ENCODE results near the gene SLC35F6.
A peak's percentile ranks its signal among the peaks of the same experiment; 100 is the strongest.
"Not testable (repeated sequence)": the region's sequence is repeated elsewhere in the genome, so short reads cannot be mapped to it uniquely, and the experiment has no call there.

SLC35F6 gene

DNA sequence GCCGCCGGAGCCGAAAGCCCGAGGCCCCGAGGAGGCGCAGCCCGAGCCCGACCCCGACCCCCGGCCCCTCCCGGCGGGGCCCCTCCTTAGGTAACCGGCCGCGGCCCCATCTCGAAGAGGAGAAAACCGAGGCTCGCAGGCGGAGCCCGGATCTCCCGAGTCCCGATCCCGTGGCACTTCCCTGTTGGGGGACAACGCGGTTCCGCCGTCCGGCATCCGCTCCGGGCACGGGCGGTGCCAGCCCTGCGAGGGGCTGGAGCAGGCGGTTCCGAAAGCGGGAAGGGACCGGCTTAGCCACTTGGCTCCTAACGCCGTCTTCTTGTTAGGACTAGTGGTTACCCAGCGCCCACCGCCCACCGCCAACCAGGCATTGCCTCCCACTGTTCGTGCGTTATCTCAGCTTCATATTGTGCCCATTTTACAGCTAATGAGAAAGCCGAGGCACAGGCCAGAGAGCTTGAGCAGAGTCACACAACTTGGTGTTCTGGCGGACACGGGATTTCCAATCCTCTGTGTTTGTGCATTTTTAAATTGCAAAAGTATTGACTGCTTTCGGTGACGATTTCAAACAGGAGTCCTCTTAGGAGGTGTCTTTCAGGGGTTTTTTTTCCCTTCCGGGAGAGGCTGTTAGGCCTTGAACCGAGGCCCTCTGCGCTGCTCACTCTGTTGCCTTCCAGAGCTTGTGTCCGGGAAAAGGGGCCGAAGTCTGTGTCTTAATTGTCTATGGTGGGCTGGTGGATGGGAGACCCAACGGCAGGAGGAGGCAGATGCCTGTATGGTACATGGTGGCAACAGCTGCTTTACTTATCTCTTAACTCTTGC lies 22.3 kb downstream of the SLC35F6 start:
- peak; percentile 64 for DNase-seq

DNA sequence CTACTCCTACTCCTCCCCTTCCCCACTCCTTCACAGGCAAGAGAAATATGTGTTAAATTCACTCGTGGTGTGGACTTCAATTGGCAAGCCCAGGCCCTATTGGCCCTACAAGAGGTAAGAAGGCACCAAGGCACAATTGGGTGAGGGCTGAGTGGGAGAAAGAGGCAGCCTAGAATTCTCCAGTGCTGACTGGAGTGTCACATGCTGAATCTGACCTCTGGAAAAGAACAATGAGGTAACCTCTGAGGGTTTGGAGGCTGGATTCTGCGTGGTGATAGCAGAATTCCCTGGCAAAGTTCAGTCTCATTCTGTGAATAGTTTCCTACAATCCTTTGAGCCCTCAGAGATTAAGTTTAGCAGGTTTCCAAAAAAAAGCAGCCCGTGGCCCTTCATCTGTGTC lies 28.6 kb downstream of the SLC35F6 start:
- DNase-seq, result no peak

DNA sequence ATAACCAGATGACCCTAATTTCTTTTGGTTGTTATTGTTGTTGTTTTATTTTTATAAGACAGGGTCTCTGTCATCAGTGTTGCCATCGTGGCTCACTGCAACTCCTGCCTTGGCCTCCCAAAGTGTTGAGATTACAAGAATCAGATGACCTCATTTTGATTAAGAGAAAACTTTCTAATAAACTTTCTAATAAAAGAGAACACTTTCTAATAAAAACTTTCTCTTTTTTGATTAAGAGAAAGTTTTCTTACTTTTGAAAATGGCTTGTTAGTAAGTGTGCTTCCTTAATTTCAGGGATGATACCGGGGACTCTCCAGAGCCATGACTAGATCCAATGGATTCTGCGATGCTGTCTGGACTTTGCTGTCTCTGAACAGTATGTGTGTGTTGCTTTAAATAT lies 29.4 kb downstream of the SLC35F6 start:
- DNase-seq, result no peak

DNA sequence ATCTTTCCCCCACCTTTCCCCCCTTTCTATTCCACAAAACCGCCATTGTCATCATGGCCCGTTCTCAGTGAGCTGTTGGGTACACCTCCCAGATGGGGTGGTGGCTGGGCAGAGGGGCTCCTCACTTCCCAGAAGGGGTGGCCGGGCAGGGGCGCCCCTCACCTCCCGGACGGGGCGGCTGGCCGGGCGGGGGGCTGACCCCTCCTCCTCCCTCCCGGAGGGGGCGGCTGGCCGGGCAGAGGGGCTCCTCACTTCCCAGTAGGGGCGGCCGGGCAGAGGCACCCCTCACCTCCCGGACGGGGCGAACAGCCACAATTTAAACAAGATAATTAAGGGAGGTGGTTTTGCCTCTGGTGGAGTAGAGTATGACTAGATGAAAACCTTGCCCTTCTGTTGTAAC lies 31.1 kb downstream of the SLC35F6 start:
- DNase-seq, result not testable (repeated sequence)

DNA sequence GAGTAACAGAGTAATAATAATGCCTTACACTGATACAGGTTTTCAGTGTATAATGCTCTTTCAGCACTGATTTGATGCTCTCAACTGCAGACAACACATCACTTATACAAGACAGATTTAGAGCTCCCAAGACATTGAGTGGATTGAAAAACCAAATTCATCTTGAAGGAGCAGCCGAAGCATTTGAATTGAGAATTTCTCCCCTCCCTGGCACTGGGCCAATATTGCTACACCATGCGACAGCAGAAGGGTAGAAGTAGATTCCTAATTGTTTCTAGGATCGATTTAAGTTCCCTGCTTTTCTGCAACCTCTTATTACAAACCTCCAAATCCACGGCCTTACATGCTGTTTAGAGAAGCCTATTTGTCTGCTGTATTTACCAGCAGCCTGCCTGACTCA lies 37.2 kb downstream of the SLC35F6 start:
- DNase-seq, result no peak

DNA sequence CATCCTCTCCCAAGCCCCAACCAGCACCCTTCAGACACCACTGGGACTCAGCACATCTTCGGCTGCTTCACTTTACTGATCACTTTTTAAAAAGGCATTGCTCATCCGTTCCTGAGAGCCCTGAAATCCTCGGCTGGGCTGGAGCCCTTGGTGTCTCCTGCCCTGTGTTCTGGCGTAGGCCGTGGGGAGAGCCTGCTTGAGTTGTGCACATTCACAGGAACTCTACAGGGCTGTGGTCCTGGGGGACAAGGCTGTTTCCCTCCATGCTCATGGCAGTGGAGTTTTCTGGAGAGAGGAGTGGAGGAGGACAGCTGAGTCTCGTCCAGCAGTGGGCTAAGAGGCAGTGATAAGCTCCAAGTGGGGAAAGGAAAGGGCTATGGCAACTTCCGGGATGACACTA lies 37.7 kb downstream of the SLC35F6 start:
- no peak for DNase-seq

DNA sequence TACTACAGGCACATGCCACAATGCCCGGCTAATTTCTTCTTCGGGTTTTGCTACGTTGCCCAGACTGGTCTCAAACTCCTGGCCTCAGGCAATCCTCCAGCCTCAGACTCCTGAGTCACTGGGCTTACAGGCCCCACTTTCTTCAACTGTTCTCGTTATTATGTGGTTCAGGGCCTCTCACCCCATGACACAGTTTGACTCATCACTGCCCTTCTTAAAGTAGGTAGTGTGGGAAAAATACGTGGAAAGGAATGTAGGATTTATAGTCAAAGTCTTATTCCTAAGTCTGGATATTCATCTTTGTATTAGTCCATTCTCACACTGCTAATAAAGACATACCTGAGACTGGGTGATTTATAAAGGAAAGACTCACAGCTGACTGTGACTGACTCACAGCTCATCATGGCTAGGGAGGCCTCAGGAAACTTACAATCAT lies 41.2 kb downstream of the SLC35F6 start:
- no peak for DNase-seq

DNA sequence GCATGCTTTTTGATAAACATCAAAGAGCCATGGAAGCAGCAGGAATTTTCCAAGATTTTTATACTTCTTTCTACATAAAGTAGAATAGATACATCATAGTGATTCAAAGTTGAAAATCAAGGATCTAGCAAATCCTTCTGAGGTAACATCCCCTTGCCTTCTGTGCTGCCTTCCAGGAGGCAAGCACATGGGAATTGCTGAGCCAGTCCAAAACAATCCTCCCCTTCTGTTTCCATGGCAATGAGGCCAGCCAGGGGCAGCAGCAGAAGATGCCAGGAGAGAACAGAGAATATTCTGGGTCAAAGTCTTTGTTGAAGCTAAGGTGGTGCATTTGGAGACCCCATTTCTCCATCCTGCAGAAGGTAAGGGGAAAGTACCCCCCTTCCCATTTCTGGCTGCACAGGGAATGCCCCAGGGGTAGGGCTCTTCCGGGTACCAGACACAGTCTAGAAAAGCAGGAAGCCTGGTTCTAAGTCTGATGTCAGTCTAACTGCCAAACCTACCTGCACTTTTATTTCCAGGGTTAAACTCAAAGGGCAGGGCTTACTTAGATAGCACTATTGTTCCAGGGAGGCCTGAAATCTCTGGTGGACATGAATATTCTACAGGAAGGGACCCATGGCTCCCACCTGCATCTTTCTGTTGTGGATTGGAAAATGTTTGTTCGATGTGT lies 43.8 kb downstream of the SLC35F6 start:
- peak; percentile 47 for DNase-seq

DNA sequence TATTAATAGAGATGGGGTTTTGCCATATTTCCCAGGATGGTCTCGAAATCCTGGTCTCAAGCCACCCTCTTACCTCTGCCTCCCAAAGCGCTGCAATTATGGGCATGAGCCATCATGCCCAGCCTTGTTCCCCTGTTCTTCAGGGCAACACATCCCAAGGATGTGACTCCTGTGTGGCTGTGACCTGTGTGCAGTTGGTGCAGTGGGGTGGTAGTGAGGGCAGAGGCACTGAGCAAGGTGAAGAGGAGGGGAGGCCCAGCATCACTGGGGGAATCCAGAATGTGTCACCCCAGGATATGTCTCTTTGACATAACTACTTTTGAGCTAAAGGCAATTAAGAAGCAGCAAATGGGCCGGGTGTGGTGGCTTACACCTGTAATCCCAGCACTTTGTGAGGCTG lies 45.1 kb downstream of the SLC35F6 start:
- no peak for DNase-seq

DNA sequence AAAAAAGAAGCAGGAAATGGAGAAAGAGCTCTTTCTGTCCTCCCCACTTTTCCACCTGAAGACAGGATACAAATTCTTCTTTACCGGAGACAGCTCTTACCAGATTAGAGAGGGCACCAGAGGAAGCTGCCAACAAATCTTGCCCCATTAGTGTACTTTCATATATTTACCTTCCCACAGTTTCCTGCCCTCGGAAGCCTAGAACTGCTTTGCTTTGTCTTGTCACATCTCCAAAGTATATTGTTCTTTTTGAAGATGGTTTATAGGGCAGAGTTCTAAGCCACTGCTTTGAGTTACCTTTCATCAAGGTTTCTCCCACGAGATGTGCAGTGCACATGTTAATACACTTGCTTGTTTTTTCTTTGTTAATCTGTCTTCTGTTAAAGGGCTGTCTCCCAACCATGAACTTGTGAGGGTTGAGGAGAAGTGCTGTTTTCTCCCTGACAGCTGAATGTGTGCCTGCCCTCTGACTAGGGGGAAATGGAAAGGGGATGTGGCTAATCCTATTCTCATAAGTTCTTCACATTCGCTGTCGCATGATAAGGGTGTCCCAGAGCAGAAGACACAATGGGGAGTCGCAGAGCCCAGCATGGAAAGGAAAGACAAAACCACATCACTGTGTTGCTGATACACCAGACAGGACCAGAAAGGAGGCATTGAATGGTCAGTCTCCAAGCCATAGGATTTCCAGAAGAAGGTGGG lies 45.9 kb downstream of the SLC35F6 start:
- DNase-seq, result no peak

DNA sequence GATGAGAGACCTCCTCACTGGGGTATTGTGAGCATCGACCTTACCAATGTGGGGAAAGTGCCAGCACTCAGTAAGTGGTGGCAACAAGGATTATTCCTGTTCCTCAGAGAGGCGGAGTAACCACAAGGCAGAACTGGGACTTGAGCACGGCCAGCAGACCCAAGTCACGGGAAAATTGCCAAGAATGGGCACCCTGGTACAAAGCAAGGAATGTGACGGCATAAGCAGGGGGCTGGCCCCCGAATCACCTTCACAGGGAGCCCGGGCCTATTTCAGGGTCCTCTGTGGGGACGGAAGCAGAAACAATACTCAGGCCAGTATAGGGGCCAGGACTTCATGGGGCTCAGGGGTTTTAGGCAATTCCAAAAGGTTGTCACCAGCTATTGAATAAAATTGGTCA lies 47.2 kb downstream of the SLC35F6 start:
- DNase-seq, result no peak

DNA sequence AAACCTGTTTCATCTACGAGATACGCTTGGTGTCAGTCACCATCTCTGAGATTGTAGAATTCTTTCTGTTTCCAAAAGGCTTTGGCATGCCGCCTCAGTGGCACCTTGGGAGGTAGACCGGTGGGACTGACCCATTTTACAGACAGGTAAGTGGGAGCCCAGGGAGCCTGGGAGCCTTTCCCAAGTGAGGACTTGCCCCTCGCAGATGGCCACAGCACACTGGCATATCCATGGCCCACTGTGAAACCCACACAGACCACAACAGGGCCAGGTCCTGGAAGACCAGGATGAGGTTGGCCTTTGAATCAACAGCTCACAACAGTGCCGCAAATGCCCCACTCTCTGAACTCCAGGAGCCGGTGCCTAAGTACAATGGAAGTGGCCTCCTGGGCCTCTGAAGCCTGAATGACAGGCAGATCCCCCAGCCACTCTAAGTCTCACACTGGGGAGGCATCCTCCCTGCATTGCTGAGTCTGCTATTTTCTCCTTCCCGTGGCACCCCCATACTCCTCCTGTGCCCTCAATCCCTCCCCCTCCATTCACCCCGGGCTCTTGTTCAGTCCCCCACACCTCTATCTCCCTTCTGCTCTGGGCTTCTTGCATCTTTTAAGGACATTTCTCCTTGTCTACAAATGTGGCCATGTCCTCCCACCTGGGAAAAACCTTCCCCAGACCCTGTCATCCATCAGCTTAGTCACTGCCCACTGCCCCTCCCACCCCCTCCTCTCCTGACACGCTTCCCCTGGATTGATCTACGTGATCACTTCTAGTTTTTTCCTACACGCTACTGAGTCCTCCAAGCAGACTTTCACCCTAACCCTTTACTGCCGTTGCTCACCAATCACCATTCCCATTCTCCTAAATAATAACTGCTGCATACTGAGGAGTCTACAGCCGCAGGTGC lies 48.0 kb downstream of the SLC35F6 start:
- no peak for DNase-seq

DNA sequence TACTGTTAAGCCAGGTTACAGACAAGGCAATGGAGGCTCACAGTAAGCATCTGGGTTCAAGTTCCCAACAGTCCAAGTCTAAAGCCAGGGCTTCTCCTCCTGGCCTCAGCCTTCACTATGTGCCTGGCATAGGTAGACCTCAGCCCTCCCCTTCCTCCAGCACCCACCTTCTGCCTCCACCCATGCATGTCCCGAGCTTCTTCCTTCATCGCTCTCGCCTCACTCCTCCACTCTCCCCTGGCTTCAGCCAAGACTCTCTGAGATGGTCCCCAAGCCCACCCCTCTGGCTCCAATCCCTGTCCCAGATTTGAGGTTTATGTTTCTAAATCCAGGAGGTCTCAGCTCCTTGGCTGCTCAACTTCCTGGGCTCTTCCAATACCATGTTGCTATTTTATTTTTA lies 48.6 kb downstream of the SLC35F6 start:
- no peak for DNase-seq

DNA sequence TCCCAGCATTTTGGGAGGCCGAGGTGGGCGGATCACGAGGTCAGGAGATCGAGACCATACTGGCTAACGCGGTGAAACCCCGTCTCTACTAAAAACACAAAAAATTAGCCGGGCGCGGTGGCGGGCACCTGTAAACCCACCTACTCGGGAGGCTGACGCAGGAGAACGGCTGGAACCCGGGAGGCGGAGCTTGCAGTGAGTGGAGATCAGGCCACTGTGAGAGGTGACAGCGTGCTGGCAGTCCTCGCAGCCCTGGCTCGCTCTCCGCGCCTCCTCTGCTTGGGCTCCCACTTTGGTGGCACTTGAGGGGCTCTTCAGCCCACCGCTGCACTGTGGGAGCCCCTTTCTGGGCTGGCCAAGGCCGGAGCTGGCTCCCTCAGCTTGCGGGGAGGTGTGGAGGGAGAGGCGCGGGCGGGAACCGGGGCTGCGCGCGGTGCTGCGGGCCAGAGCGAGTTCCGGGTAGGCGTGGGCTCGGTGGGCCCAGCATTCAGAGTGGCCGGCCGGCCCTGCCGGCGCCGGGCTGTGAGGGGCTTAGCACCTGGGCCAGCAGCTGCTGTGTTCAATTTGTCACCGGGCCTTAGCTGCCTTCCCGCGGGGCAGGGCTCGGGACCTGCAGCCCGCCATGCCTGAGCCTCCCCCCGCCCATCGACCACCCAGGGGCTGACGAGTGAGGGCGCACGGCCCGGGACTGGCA lies 50.1 kb downstream of the SLC35F6 start:
- not testable (repeated sequence) for DNase-seq

DNA sequence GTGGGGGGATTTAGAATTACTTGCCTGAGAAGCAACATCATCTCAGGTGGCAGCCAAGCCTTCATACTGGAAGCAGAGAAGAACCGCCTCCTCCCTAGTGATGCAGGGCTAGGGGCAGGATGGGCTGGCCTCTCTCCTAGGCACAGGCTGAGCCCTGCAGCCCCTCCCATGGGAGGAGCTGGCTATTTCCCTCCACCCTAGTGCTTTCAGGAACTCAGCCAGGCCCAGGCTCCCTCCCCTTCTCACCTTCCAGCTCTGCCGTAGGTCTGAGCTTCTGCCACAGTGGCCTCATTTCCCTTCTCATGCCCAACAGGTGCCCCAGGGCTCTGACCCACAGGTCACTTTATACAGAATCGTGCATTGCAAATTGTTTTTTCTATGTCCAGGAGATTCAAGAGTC lies 52.8 kb downstream of the SLC35F6 start:
- DNase-seq, result no peak

DNA sequence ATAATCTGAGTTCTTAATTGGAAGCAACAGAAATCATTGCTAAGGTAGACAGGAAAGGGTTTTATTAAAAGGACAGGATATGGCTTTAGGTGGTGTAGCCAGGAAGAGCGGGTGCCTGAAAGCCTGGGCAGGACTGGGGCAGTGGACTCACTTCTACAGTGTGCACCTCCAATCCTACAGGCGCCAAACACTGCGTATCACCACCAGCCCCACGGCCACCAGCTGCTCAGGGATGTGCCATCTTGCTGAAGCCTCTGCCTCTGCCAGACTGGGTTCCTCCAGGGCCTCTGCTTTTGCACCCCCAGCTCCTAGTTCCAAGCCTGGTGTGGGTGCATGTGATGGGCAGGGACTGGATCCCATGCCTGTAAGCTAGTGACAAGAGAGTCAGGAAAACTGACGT lies 54.2 kb downstream of the SLC35F6 start:
- DNase-seq, result no peak

DNA sequence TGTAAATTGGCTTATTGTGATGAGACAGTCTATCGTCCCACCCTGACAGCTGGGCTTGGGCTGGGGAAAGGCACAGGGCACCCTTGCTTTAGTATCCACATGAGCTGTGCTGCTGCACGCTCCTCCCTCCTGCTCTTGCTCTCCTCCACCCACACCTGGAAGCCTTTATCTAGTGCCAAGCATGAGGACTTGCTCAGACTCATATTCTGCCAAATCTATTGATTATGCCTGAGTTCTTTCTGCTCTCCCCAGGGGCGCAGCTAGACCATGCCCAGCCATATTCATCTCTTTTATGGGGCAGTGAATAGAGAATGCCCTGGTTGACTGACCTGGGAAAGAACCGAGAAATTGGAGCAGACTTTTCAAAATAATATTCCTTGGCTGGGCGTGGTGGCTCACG lies 54.9 kb downstream of the SLC35F6 start:
- no peak for DNase-seq

DNA sequence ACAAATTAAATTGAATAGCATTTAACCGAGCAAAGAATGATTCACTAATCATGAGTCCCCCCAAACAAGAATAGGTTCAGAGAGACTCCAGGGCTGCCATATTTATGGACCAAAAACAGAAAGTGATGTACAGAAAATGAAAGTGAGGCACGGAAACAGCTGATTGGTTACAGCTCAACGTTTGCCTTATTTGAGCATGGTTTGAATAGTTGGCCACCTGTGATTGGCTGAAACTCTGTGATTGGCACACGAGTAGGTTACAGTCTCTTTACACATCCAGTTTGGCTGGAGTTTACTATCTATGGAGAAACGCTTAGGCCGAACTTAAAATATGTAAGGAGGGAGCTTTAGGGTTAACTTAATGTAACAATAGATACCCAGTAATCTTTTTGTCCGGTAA lies 56.8 kb downstream of the SLC35F6 start:
- DNase-seq, result no peak

DNA sequence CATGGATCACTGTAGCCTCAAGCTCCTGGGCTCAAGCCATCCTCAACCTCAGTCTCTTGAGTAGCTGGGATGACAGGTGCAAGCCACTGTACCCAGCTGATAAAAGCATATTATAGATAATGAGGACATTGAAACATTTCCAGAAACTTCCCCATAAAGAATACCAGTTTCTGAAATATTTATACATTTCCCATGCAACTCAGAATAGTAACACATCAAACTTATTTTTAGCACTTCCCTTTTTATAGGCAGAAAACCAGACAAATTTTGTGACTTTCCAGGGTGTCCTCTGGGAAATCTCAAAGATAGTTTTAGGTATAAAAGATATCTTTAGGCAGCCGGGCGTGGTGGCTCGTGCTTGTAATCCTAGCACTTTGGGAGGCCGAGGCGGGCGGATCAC lies 58.8 kb downstream of the SLC35F6 start:
- DNase-seq, result no peak

All from DMS53 (cell line).